Activated CD8-positive, alpha-beta memory T cell treated with anti-CD3 and anti-CD28 coated beads, Interleukin-2, amount 50 U/mL, for 4 hours (primary cell): ENCODE results near the gene XYLT1.

ENCODE experiments used
- DNase-seq: peaks from one replicate; pipeline ENCODE4 v3.0.0-alpha.2; 2020

XYLT1 gene

DNA sequence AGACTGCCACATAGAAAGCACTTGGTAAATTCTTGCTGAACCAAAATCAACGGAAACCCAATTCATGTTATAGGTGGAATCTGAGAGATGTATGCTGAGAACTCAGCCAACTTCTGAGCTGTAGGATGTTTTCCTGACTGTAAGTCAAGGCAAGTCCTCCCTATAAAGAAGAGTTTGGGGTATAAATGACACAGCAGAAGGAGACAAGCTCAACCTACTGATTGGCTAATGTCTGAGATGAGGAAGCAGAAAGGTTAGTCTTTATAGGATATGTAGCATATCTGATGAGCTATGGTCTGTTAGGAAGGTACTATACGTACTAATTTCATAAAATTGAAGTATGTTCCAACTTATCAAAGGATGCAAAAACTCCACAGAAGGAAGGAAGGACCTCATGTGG, 99.5 kb downstream of the XYLT1 start:
- no peak for DNase-seq

DNA sequence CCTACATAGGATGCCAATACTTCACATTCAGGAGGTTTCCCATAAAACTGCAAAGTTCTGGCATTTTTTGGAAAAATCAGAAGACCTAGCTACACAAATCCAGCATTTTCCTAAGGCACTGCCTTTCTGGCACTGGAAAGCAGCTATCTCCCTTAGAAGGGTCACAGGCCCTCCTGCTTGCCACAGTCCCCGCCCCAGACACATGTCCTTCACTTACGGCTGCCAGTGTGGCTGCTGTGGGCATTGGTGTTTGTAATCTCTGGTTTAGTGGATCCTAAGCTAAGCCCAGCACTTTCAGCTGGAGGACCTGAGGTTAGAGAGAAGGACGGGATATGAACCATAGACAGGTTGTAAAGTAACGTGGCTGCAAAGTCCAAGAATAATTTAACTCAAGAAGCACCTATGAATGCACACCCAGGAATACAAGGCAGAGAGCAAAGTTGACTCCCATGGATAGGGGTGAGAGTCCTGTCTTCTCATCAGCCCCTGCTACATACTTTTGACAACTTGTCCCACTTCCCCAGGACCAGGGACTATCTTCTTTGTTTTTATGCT, 100.0 kb downstream of the XYLT1 start:
- no peak for DNase-seq

DNA sequence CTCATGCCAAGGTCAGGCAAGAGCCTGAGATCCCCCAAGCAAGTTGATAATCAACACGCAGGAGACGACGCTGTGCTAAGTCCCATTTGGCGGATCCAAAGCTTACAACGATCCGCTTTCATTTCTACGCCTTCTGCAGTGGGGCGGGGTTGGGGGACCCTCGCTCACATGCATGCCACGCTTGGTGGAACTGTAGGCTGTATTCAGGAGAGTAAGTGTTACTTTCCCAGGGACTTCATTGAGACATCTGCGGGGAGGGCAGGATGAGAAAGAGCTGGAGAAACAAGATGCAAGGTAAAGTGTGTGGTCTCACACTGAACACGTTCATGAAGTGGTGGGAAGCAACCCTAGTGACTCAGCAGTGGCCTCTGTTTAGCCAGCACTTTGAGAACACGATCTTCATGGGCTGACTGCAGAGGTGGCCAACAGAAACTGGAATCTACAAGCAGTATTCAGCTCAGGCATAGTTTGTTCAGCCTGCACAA, 100.5 kb downstream of the XYLT1 start:
- DNase-seq = no peak

GRCh38 chr16:17369421-17370222, 101.1 kb downstream of the XYLT1 start:
- DNase-seq = peak; percentile 61

GRCh38 chr16:17368951-17369350, 101.8 kb downstream of the XYLT1 start:
- no peak for DNase-seq

DNA sequence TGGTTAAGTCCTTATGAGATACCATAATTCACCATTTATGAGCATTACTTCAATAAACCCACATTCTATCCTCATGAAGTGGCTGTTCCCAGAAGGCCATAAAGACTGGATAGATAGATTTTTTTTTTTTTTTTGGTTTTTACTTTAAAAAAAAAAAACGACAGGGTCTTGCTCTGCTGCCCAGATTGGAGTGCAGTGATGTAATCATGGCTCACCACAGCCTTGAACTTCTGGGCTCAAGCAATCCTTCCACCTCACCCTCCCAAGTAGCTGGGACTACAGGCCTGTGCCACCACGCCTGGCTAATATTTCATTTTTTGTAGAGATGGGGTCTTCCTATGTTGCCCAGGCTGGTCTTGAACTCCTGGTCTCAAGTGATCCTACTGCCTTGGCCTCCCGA, 102.3 kb downstream of the XYLT1 start:
- DNase-seq = no peak

- no peak for DNase-seq
Observed at GRCh38 chr16:17367923-17368322, 102.8 kb downstream of the XYLT1 start.

DNA sequence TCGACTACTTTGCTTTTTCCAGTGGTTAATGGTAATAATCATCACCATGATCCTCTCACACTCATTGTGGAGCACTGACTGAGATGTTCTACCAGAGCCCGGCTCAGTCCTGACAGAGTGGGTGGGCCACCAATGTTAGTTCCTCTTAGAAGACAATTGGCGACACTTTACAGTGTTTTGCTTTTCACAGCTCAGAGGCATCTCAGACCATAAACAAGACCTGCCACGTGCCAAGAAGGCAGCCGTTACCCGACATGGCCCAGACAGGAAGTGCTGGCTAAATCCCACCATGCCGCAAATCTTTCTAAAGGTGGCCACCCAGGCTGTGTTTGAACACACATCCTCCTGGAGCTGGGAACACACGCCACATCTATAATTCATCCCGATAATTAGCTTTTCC, 103.7 kb downstream of the XYLT1 start:
- DNase-seq = no peak

GRCh38 chr16:17366299-17366961, 104.3 kb downstream of the XYLT1 start:
- DNase-seq = no peak

DNA sequence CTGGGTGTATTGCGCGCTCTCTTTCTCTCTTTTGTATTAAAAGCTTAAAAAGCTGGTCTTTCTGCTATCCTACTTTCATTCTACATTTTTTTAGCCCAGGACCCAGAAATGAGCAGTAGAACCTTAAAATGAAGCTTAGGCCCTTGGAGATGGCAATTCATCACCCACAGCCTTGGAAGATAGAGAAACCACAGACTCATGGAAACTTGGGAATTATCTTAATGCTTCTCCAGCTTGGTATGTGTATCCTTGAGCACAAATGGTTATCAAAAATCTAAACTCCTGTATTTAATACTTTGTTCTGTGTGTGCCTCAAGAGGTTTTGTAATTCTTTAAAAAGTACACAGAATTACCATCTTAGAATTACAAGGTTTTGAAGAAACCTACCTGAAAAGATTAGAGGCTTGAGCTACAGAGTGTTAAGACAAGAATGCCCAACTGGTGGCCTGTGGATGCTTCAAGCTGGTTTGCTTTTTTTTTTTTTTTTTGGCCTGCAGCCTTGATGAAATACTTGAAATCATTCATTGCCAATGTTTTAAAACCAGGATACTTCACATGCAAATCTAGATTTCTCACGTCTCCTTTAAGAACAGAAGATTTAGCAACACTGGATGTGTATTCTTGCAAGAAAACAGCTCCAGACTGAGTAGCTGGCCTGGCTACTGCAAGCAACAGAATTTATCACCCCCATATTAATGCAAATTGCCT, 105.0 kb downstream of the XYLT1 start:
- no peak for DNase-seq

GRCh38 chr16:17365211-17365541, 105.6 kb downstream of the XYLT1 start:
- DNase-seq = no peak

GRCh38 chr16:17364319-17365210, 106.2 kb downstream of the XYLT1 start:
- DNase-seq = peak; percentile 45

- DNase-seq = no peak
Observed at GRCh38 chr16:17362946-17363345, 107.8 kb downstream of the XYLT1 start.

- no peak for DNase-seq
Observed at GRCh38 chr16:17362183-17362582, 108.6 kb downstream of the XYLT1 start.

DNA sequence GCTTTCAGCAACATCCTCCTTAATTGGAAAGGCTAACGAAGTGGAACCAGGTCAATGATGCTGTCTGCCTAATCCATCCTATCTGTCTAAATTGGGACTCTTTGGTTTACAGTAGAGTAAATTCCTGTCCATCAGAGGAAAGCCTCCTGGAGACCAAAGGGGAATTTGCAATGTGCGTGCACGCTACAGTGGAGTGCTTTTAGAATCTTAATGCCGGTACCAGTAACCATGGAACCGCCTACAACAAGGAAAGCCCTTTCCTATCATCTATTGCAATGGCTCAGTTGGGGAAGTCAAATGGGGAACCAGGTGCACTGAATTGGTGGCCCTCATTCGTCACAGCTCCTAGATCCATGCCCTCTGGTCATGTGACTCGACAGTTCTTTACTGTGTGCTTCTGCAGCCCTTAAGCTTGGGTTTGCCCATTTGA, 110.1 kb downstream of the XYLT1 start:
- DNase-seq = no peak

- peak; percentile 49 for DNase-seq
Observed at GRCh38 chr16:17359788-17360390, 110.9 kb downstream of the XYLT1 start.

- DNase-seq = no peak
Observed at GRCh38 chr16:17358846-17359245, 111.9 kb downstream of the XYLT1 start.

GRCh38 chr16:17358355-17358754, 112.4 kb downstream of the XYLT1 start:
- DNase-seq = no peak

DNA sequence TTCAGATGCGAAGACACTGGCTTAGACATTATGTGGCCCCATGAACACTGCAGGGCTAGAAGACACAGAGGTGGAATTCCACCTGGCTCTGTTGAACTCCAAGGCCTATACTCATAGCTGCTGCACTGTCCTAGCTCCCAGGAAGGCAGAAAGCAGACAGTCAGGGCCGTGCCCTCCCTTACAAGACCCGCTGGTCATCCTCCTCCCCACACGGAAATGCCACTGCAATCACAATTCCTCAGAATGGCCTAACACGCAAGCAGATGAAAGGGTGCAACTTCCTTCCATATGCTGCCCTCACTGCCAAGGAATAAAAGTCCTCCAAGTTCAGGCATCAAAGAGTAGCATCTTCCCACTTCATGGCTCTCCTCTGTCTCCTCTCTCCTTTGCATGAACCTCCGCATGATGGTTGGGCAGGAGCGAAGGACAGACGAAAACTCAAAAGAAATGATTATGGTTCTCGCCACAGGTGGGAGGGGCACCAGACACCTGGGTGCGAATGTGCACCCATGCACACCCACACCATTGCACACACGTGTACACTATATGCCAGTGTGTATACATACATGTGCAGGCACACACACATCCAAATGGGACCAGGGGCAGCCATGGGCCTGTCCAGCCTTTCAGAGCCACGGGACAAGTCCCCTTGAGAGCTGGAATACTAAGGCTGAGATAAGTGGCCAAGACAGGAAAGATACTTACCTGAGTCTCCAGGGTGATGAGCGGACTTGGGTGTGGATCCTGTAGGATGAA, 113.3 kb downstream of the XYLT1 start:
- DNase-seq = no peak

DNA sequence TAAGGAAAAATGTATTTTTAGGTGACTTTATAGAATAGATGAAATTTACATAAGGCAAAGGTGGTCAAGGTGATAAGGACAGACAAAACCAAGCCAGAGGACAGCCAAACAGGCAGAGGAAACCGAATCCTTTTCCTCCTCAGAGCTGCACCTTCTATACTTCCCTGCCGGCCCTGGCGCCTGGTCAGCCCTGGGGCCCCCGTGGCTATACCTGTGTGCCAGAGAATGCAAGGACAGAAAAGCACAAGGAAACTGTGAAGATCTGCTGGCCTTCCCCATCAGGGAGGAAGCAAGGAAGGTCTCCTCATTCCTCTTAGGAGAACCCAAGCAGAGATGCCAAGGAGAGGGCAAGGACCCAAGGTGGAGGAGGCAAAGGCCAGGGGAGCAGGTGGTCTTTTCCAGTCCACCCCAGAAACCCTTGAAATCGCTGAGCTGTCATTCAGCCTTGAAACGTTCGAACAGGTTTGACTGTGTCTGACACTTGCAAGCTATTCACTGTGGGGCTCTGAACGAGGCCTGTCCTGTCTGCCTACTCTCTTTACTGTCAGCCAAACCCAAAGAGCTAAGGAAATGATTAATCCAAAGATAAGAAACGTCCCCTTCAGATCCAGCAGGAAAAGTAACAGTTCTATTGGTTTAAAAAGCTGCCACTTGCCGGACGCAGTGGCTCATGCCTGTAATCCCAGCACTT, 114.4 kb downstream of the XYLT1 start:
- no peak for DNase-seq

- no peak for DNase-seq
Observed at GRCh38 chr16:17354685-17355084, 116.1 kb downstream of the XYLT1 start.
